Ishikawa (cell line): ENCODE results near the gene TKTL1.

Experiments
- CEBPB ChIP-seq: IDR thresholded peaks from 2 replicates; pipeline ENCODE4 v1.6.1; 2012
- CREB1 ChIP-seq: IDR thresholded peaks from 2 replicates; pipeline ENCODE4 v1.6.1; 2012; ENCODE audit warnings: low read depth
- EGR1 ChIP-seq: IDR thresholded peaks from 2 replicates; pipeline ENCODE4 v1.6.1; 2012
- EP300 ChIP-seq: IDR thresholded peaks from 2 replicates; pipeline ENCODE4 v1.6.1; 2012; ENCODE audit warnings: borderline replicate concordance
- FOXM1 ChIP-seq: IDR thresholded peaks from 2 replicates; pipeline ENCODE4 v1.6.1; 2012; ENCODE audit warnings: low read depth, borderline replicate concordance
- MAX ChIP-seq: IDR thresholded peaks from 2 replicates; pipeline ENCODE4 v1.6.1; 2012
- NFIC ChIP-seq: IDR thresholded peaks from 2 replicates; pipeline ENCODE4 v1.6.1; 2012
- RAD21 ChIP-seq: IDR thresholded peaks from 2 replicates; pipeline ENCODE4 v1.6.1; 2012; ENCODE audit warnings: low read depth
- REST ChIP-seq: IDR thresholded peaks from 2 replicates; pipeline ENCODE4 v1.6.1; 2012; ENCODE audit warnings: low read depth, mild to moderate bottlenecking
- TAF1 ChIP-seq: IDR thresholded peaks from 2 replicates; pipeline ENCODE4 v1.6.1; 2012; ENCODE audit warnings: low read depth, mild to moderate bottlenecking
- TCF12 ChIP-seq: IDR thresholded peaks from 2 replicates; pipeline ENCODE4 v1.6.1; 2012; ENCODE audit warnings: low read depth
- TEAD4 ChIP-seq: IDR thresholded peaks from 2 replicates; pipeline ENCODE4 v1.6.1; 2012
- USF1 ChIP-seq: IDR thresholded peaks from 2 replicates; pipeline ENCODE4 v1.6.1; 2012
- YY1 ChIP-seq: IDR thresholded peaks from 2 replicates; pipeline ENCODE4 v1.6.1; 2012; ENCODE audit warnings: low read depth
- ZBTB7A ChIP-seq: IDR thresholded peaks from 2 replicates; pipeline ENCODE4 v1.6.1; 2012; ENCODE audit warnings: low read depth

TKTL1 gene

GRCh38 chrX:154317391-154317995 lies 21.9 kb downstream of the TKTL1 start:
- peak; percentile 16; the same call in 1 of the 2 replicates for TF ChIP-seq RAD21
- TF ChIP-seq YY1 = no peak

GRCh38 chrX:154320406-154320805 lies 24.8 kb downstream of the TKTL1 start:
- no peak for TF ChIP-seq RAD21
- TF ChIP-seq TEAD4 = no peak
- TF ChIP-seq REST = no peak
- TF ChIP-seq CEBPB = no peak
- TF ChIP-seq NFIC = no peak
- TF ChIP-seq ZBTB7A = no peak
- no peak for TF ChIP-seq EP300
- no peak for TF ChIP-seq CREB1
- no peak for TF ChIP-seq FOXM1
- no peak for TF ChIP-seq TAF1
- no peak for TF ChIP-seq EGR1
- TF ChIP-seq USF1 = no peak

GRCh38 chrX:154321152-154321551 lies 25.6 kb downstream of the TKTL1 start:
- TF ChIP-seq ZBTB7A (no peak), NFIC (no peak), USF1 (no peak), EGR1 (no peak), TEAD4 (no peak), TAF1 (no peak), EP300 (no peak)

GRCh38 chrX:154321594-154321993 lies 26.0 kb downstream of the TKTL1 start:
- no peak for TF ChIP-seq TEAD4
- no peak for TF ChIP-seq MAX
- no peak for TF ChIP-seq ZBTB7A
- no peak for TF ChIP-seq FOXM1
- no peak for TF ChIP-seq YY1
- no peak for TF ChIP-seq TAF1
- no peak for TF ChIP-seq REST
- no peak for TF ChIP-seq EGR1
- TF ChIP-seq CREB1 = no peak
- no peak for TF ChIP-seq TCF12
- no peak for TF ChIP-seq CEBPB
- TF ChIP-seq NFIC = no peak
- no peak for TF ChIP-seq EP300
- TF ChIP-seq RAD21 = no peak
- TF ChIP-seq USF1 = no peak

GRCh38 chrX:154322890-154323289 lies 27.3 kb downstream of the TKTL1 start:
- TF ChIP-seq YY1 = no peak
- TF ChIP-seq USF1 = no peak
- no peak for TF ChIP-seq REST
- TF ChIP-seq FOXM1 = no peak
- TF ChIP-seq MAX = no peak
- no peak for TF ChIP-seq TAF1
- no peak for TF ChIP-seq EGR1
